ENCODE data around the gene WSB2.

DNA sequence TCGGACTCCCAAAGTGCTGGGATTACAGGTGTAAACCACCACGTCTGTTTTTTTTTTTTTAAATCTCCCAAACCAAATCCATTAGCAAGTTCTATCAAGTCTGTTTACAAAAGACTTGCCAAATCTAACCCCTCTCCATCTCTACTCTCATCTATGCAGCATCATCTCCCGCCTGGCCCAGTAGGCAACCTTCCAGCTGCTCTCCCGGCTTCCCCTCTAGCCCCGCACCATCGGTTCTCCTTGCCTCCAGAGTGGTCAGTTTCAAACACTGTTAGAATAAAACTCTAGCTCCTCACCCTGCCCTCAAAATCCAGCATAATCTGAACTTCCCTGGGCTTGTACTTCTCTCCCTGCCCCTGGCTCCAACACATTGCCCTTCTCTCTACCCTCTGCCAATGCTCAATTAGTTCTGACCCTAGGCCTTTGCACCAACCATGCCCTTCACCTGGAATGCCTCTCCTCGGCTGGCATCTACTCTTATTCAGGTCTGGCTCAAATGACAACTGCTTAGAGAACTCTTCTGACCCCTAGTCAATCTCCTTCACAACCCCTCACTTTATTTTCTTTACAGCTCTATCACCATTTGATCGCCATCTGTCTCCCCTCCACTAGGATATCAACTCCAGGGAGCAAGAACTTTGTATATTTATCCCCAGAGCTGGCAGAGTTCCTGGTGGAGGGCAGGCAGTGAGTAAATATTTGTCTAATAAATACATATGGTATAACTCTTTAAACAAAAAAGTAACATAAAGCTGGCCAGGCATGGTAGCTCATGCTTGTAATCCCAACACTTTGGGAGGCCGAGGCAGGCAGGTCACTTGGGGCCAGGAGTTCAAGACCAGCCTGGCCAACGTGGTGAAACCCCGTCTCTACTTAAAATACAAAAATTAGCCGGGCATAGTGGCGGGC, 4.9 kb downstream of the WSB2 start:
- no peak for TF ChIP-seq CTCF (IDR thresholded peaks at IDR 0.05; ENCODE audit: low read depth, low read length)
- TF ChIP-seq POLR2A (IDR thresholded peaks at IDR 0.05; ENCODE audit: extremely low read depth, insufficient read length): no peak
